ENCODE measurements around the gene APOBEC3G.

Gene APOBEC3G

DNA sequence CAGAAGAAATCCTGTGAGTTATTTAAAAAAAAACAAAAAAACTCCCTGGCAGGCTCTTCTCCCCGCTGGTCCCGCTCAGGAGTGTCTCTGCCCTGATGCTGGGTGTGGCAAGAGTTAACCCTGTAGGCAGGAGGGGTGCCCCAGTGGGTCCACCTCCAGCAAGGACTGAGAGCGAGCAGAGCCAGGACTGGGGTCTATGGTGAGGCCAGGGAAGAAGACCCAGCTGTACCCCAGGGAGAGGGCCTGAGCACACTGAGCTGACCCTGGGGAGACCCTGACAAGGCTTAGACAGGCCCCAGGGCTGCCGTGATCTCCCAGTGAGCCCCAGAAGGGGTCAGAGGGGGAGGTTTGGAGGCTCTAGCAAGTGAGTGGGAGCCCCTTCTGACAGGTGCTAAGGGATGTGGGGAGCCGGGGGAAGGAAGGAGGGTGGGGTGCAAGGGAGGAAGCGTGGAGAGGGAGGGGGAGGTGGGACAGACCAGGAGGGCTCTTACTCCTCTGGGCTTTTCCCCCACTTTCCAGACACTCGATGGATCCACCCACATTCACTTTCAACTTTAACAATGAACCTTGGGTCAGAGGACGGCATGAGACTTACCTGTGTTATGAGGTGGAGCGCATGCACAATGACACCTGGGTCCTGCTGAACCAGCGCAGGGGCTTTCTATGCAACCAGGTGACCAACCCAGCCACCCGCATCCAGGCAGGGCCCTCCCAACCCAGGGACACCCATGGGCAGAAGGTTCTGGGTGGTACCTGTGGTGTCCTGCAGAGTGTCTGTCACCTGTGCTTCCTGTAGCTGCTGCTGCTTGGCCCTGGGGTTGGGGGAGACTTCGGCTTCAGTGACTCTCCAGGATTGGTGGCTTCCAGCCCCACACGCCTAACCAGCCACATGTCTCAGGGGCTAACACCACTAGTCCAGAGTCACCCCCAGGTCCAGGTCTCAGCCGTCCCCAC lies 6.4 kb downstream of the APOBEC3G start:
- Histone ChIP-seq H3K36me3 (ENCODE audit: insufficient read depth) (no peaks in the 10 kb centered on the region), H3K4me1 (ENCODE audit: low read depth, poor library complexity, severe bottlenecking) (no peaks in the 10 kb centered on the region), H3K27me3 (ENCODE audit: insufficient read depth, low read depth) (no peaks in the 10 kb centered on the region), H3K4me3 (IDR thresholded peaks at IDR 0.05; ENCODE audit: insufficient read depth, low read depth, low read length) (no peak overlapping the region), H4K20me1 (ENCODE audit: insufficient read depth) (no peaks in the 10 kb centered on the region), H3K79me2 (ENCODE audit: insufficient read depth, low read depth) (no peaks in the 10 kb centered on the region), H3K27ac (no peak overlapping the region), H2AFZ (ENCODE audit: low read depth) (no peak overlapping the region), H3K9ac (no peak overlapping the region), H3K4me2 (no peak overlapping the region)
- TF ChIP-seq, protein P1, sequence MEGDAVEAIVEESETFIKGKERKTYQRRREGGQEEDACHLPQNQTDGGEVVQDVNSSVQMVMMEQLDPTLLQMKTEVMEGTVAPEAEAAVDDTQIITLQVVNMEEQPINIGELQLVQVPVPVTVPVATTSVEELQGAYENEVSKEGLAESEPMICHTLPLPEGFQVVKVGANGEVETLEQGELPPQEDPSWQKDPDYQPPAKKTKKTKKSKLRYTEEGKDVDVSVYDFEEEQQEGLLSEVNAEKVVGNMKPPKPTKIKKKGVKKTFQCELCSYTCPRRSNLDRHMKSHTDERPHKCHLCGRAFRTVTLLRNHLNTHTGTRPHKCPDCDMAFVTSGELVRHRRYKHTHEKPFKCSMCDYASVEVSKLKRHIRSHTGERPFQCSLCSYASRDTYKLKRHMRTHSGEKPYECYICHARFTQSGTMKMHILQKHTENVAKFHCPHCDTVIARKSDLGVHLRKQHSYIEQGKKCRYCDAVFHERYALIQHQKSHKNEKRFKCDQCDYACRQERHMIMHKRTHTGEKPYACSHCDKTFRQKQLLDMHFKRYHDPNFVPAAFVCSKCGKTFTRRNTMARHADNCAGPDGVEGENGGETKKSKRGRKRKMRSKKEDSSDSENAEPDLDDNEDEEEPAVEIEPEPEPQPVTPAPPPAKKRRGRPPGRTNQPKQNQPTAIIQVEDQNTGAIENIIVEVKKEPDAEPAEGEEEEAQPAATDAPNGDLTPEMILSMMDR (conservative IDR thresholded peaks at IDR 0.05; ENCODE audit: low read depth, low read length), result no peak

DNA sequence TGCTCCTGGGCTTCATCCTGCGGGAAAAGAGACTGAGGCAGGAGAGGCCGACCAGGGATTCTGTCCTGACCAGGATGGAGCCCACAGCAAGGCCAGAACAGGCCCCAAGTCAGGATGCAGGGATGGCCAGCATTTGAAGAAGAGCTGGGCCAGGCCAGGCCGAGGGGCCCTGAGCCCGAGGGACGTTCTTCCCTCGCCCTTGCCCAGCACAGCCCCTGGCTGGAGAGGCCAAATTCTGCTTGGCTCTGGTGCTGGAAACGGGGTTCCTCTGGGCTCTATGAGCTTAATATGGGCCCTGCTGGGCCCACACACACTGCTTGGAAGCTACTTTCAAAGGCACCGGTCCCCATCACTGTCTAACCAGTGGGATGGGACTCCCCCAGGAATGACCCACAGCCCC lies 7.6 kb downstream of the APOBEC3G start:
- Histone ChIP-seq H4K20me1 (ENCODE audit: insufficient read depth) (no peaks in the 10 kb centered on the region), H3K4me2 (no peak overlapping the region), H3K4me1 (ENCODE audit: low read depth, poor library complexity, severe bottlenecking) (no peaks in the 10 kb centered on the region), H3K36me3 (ENCODE audit: insufficient read depth) (no peaks in the 10 kb centered on the region), H3K4me3 (IDR thresholded peaks at IDR 0.05; ENCODE audit: insufficient read depth, low read depth, low read length) (no peak overlapping the region), H2AFZ (ENCODE audit: low read depth) (no peak overlapping the region), H3K79me2 (ENCODE audit: insufficient read depth, low read depth) (no peaks in the 10 kb centered on the region), H3K9ac (no peak overlapping the region), H3K27me3 (ENCODE audit: insufficient read depth, low read depth) (no peaks in the 10 kb centered on the region), H3K27ac (no peak overlapping the region)
- TF ChIP-seq, protein P1 (conservative IDR thresholded peaks at IDR 0.05; ENCODE audit: low read depth, low read length), result no peak

DNA sequence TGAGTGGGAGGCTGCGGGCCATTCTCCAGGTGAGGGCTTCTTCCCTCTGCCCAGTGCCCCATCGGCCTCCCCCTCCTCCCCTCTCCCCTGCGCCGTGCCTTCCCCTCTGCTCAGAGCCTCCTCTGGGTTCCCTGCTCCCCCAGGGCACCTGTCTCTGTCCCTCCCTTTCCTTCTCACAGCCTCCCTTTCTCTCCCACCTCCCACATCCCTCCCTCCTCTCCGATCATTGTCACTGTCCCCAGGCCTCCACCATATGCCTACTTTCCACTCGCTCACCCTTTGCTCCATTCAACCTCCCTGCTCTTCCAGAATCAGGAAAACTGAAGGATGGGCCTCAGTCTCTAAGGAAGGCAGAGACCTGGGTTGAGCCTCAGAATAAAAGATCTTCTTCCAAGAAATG lies 10.0 kb downstream of the APOBEC3G start:
- H3K4me1 ChIP-seq (ENCODE audit: low read depth, poor library complexity, severe bottlenecking), result peaks cover 8% of the 10 kb centered on the region
- no peak overlapping the region for H2AFZ ChIP-seq (ENCODE audit: low read depth)
- TF ChIP-seq, protein P1 (conservative IDR thresholded peaks at IDR 0.05; ENCODE audit: low read depth, low read length), result no peak
- H4K20me1 ChIP-seq (ENCODE audit: insufficient read depth), result no peaks in the 10 kb centered on the region
- H3K4me2 ChIP-seq, result no peak overlapping the region
- no peak overlapping the region for H3K27ac ChIP-seq
- no peaks in the 10 kb centered on the region for H3K36me3 ChIP-seq (ENCODE audit: insufficient read depth)
- no peak overlapping the region for H3K4me3 ChIP-seq (IDR thresholded peaks at IDR 0.05; ENCODE audit: insufficient read depth, low read depth, low read length)
- no peaks in the 10 kb centered on the region for H3K27me3 ChIP-seq (ENCODE audit: insufficient read depth, low read depth)
- H3K9ac ChIP-seq, result no peak overlapping the region
- no peaks in the 10 kb centered on the region for H3K79me2 ChIP-seq (ENCODE audit: insufficient read depth, low read depth)

DNA sequence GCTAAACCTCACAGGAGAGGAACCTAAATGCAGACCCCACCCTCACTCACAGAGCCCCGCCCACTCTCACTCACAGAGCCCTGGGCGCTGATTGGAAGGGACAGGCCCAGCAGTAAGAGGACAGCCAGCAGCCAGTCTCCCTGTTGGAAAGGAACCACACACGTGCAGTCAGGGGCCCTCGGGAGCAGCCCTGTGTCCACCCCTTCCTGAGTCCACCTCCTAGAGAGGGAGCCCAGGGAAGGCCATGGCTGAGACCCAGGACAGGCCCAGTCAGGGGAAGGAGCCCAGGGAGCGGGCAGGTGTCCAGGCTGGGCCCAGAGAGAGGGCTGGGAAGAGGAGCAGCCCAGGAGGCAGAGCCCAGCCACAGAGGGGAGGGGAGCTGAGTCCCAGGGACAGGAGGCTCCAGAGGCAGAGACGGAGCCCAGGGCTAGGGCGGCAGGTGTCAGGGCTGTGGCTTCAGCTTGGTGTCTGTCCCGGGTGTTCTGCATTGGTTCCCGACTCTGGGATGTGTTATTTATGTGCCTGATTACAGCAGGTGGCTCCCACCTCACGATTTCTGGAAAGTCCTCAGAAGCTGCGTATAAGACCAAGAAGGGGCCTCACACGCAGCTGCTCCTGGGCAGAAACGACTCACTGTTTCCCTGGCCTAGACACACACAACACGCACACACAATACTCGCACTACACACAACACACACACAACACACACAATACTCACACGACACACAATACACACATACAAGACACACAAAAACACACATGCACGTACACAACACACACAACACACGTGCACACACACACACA lies 11.0 kb downstream of the APOBEC3G start:
- no peak overlapping the region for H3K27ac ChIP-seq
- H3K36me3 ChIP-seq (ENCODE audit: insufficient read depth), result no peaks in the 10 kb centered on the region
- no peaks in the 10 kb centered on the region for H4K20me1 ChIP-seq (ENCODE audit: insufficient read depth)
- no peak overlapping the region for H3K4me2 ChIP-seq
- TF ChIP-seq, protein P1 (conservative IDR thresholded peaks at IDR 0.05; ENCODE audit: low read depth, low read length), result no peak
- no peak overlapping the region for H3K4me3 ChIP-seq (IDR thresholded peaks at IDR 0.05; ENCODE audit: insufficient read depth, low read depth, low read length)
- no peaks in the 10 kb centered on the region for H3K79me2 ChIP-seq (ENCODE audit: insufficient read depth, low read depth)
- H3K27me3 ChIP-seq (ENCODE audit: insufficient read depth, low read depth), result no peaks in the 10 kb centered on the region
- H2AFZ ChIP-seq (ENCODE audit: low read depth), result no peak overlapping the region
- H3K4me1 ChIP-seq (ENCODE audit: low read depth, poor library complexity, severe bottlenecking), result peaks cover 18% of the 10 kb centered on the region
- no peak overlapping the region for H3K9ac ChIP-seq
